Activated T-helper 1 cell treated with anti-CD3 and anti-CD28 coated beads, Interleukin-12 subunit alpha, Interleukin-12 subunit beta, Interleukin-2, Interleukin-4 antibody, amounts not matched to agents 30 ng/mL and 10 ng/mL and 1 ng/mL, durations not matched to agents 14 hours and 24 hours and 36 hours (primary cell): ENCODE results near the gene PPP1R12A. TPM values are rescaled to one million over a fixed set of nuclear protein-coding genes. Genes with fewer than 3 reads are reported as not detected.
A peak's percentile ranks its signal among the peaks of the same experiment; 100 is the strongest.

ENCODE experiments used
- DNase-seq: peaks from one replicate; pipeline ENCODE4 v3.0.0; 2021; ENCODE audit warnings: low spot score
- H3K27ac Mint-ChIP-seq: one replicate; pipeline ENCODE4 v1.8.0; 2021; ENCODE audit warnings: mild to moderate bottlenecking, mixed read lengths
- H3K27me3 Mint-ChIP-seq: one replicate; pipeline ENCODE4 v1.8.0; 2022; ENCODE audit warnings: mild to moderate bottlenecking, moderate library complexity, mixed read lengths; ENCODE audit not compliant: insufficient read depth
- H3K36me3 Mint-ChIP-seq: one replicate; pipeline ENCODE4 v1.8.0; 2021; ENCODE audit warnings: low read depth, mixed read lengths
- H3K4me1 Mint-ChIP-seq: one replicate; pipeline ENCODE4 v1.8.0; 2021; ENCODE audit warnings: low read depth, mixed read lengths
- H3K4me3 Mint-ChIP-seq: one replicate; pipeline ENCODE4 v1.8.0; 2021; ENCODE audit warnings: mild to moderate bottlenecking, moderate library complexity, mixed read lengths
- H3K9me3 Mint-ChIP-seq: one replicate; pipeline ENCODE4 v1.8.0; 2021; ENCODE audit warnings: mixed read lengths
- intact Hi-C: fragments of 100-400 bp; cut with micrococcal nuclease; formaldehyde crosslinking; loops from one replicate; pipeline ENCODE4 v1.15.1; 2024
- total RNA-seq: library from RNA; stranded (reverse); gene quantifications from 2 replicates; pipeline ENCODE4 v1.2.3, GENCODE V29; 2022

PPP1R12A gene
- total RNA-seq, 1 donor from 2014 or later: 85.0 TPM

DNA sequence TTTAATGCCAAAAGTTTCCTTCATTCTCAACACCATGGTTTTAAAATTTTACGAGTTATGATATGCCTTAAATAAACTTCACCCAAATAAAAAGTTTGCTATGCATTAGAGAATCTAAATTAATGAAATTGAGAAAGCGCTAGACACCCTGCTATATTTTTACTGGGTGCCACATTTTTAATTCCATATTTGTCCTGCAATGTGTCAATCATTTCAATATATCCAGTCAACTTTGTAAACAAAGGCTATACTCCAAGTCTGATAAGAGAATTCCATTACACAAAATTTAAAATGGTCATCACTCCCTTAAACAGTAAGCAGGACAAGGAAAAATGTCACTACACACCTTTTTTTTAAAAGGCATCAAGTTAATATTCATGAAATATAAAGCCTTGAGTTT is 1.9 kb downstream of the PPP1R12A start:
- H3K4me3 Mint-ChIP-seq: peak overlapping the region; percentile 96
- DNase-seq: no peak
- no peaks in the 10 kb centered on the region for H3K27me3 Mint-ChIP-seq
- H3K36me3 Mint-ChIP-seq: peaks cover 10% of the 10 kb centered on the region
- intact Hi-C loops: no loop called here
- H3K27ac Mint-ChIP-seq: no peak overlapping the region
- no peaks in the 10 kb centered on the region for H3K9me3 Mint-ChIP-seq
- peaks cover 61% of the 10 kb centered on the region for H3K4me1 Mint-ChIP-seq

- no peaks in the 10 kb centered on the region for H3K9me3 Mint-ChIP-seq
- peaks cover 10% of the 10 kb centered on the region for H3K36me3 Mint-ChIP-seq
- peak overlapping the region; percentile 96 for H3K4me3 Mint-ChIP-seq
- intact Hi-C loops: no loop called here
- no peaks in the 10 kb centered on the region for H3K27me3 Mint-ChIP-seq
- DNase-seq: no peak
- H3K27ac Mint-ChIP-seq: no peak overlapping the region
- peaks cover 66% of the 10 kb centered on the region for H3K4me1 Mint-ChIP-seq
Observed at GRCh38 chr12:79932357-79932756, 2.5 kb downstream of the PPP1R12A start.

GRCh38 chr12:79929065-79929464 is 5.8 kb downstream of the PPP1R12A start:
- no peak overlapping the region for H3K27ac Mint-ChIP-seq

GRCh38 chr12:79927772-79928474 is 7.0 kb downstream of the PPP1R12A start:
- Mint-ChIP-seq H3K4me1 (peaks cover 46% of the 10 kb centered on the region), H3K27me3 (no peaks in the 10 kb centered on the region), H3K36me3 (peaks cover 6% of the 10 kb centered on the region), H3K4me3 (no peak overlapping the region), H3K27ac (peak overlapping the region; percentile 71), H3K9me3 (no peaks in the 10 kb centered on the region)
- intact Hi-C loops: loop anchor here (1.0 kb wide), 1 partner anchor 7 kb away; the partner anchor contains the start of gene PPP1R12A
- peak; percentile 38 for DNase-seq

More at GRCh38 chr12:79929065-79929464, 5.8 kb downstream of the PPP1R12A start:
- DNase-seq: no peak
- Mint-ChIP-seq H3K9me3 (no peaks in the 10 kb centered on the region), H3K4me3 (no peak overlapping the region), H3K36me3 (peaks cover 10% of the 10 kb centered on the region), H3K4me1 (peaks cover 56% of the 10 kb centered on the region), H3K27me3 (no peaks in the 10 kb centered on the region)
- intact Hi-C loops: no loop called here

DNA sequence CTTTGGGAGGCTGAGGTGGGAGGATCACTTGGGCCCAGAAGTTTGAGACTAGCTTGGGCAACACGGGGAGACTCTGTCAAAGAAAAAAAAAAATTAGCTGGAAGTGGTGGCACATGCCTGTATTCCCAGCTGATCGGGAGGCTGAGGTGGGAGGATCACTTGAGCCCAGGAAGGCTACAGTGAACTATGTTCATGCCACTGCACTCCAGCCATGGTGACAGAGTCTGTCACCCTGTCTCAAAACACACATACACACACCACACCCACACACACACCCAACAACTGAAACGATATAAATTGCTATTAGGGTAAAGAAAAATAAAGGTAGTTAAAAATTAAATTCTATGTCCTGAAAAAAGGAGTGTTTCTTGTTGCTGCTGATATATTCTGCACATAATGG is 7.9 kb downstream of the PPP1R12A start:
- Mint-ChIP-seq H3K36me3 (peaks cover 4% of the 10 kb centered on the region), H3K27ac (no peak overlapping the region), H3K4me3 (no peak overlapping the region)

DNA sequence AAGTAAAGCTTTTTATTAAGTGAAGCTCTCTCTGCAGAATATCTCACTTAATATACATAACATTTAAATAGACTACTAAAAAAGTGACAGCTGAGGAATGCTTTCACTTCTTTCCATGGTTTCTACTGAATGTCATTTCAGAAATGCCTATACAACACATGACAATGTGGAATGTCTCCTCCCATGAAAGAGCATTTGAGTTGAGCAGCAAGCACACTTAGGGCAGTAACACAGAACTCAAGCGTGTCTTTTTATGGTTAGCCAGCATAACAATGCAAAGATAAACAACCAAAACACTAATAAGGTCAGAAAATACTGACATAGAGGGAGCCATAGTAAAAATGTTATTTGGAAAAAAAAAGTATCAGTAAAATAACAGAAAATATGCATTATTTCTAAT is 9.4 kb downstream of the PPP1R12A start:
- DNase-seq: no peak
- H3K27ac Mint-ChIP-seq: no peak overlapping the region
- no peaks in the 10 kb centered on the region for H3K27me3 Mint-ChIP-seq
- no peak overlapping the region for H3K4me3 Mint-ChIP-seq
- peaks cover 31% of the 10 kb centered on the region for H3K4me1 Mint-ChIP-seq
- intact Hi-C loops: no loop called here
- no peaks in the 10 kb centered on the region for H3K9me3 Mint-ChIP-seq
- peaks cover 4% of the 10 kb centered on the region for H3K36me3 Mint-ChIP-seq

More for the DNA sequence above, 7.9 kb downstream of the PPP1R12A start:
- Mint-ChIP-seq H3K27me3 (no peaks in the 10 kb centered on the region), H3K9me3 (no peaks in the 10 kb centered on the region), H3K4me1 (peaks cover 36% of the 10 kb centered on the region)
- intact Hi-C loops: loop anchor here (1.0 kb wide), 1 partner anchor 8 kb away; the partner anchor contains the start of gene PPP1R12A
- DNase-seq: no peak

GRCh38 chr12:79921786-79922185 is 13.1 kb downstream of the PPP1R12A start:
- H3K36me3 Mint-ChIP-seq: peaks cover 4% of the 10 kb centered on the region
- peaks cover 15% of the 10 kb centered on the region for H3K4me1 Mint-ChIP-seq
- intact Hi-C loops: no loop called here
- no peaks in the 10 kb centered on the region for H3K27me3 Mint-ChIP-seq
- no peak for DNase-seq
- H3K9me3 Mint-ChIP-seq: no peaks in the 10 kb centered on the region
- H3K27ac Mint-ChIP-seq: no peak overlapping the region
- H3K4me3 Mint-ChIP-seq: no peak overlapping the region

- peaks cover 23% of the 10 kb centered on the region for H3K4me1 Mint-ChIP-seq
- intact Hi-C loops: no loop called here
Observed at GRCh38 chr12:79920421-79921238, 14.3 kb downstream of the PPP1R12A start.

GRCh38 chr12:79919762-79920161 is 15.1 kb downstream of the PPP1R12A start:
- intact Hi-C loops: no loop called here
- peaks cover 24% of the 10 kb centered on the region for H3K4me1 Mint-ChIP-seq

More at GRCh38 chr12:79920421-79921238, 14.3 kb downstream of the PPP1R12A start:
- Mint-ChIP-seq H3K27me3 (no peaks in the 10 kb centered on the region), H3K4me3 (no peak overlapping the region), H3K36me3 (peaks cover 4% of the 10 kb centered on the region), H3K9me3 (no peaks in the 10 kb centered on the region), H3K27ac (no peak overlapping the region)
- DNase-seq: no peak

DNA sequence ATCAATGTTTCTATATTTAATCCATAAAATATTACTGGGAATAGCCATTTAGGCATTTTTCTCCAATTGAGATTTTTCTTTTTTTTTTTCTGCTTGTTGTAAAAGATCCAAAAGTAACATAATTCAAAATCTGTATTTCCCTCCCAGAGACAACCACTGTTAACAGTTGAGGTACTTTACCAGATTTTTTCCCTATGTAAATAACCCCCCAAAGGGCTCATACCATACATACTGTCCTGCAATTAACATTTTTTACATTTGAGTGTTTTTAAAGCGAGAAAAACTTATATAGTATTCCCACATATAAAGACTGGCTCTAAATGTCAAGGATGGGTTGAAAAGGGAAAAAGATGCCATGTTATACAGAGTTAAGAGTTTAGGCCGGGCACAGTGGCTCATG is 18.1 kb downstream of the PPP1R12A start:
- no peak overlapping the region for H3K27ac Mint-ChIP-seq
- H3K4me3 Mint-ChIP-seq: no peak overlapping the region
- intact Hi-C loops: no loop called here
- DNase-seq: no peak
- peaks cover 38% of the 10 kb centered on the region for H3K4me1 Mint-ChIP-seq
- H3K27me3 Mint-ChIP-seq: no peaks in the 10 kb centered on the region
- H3K36me3 Mint-ChIP-seq: no peaks in the 10 kb centered on the region
- no peaks in the 10 kb centered on the region for H3K9me3 Mint-ChIP-seq

More at GRCh38 chr12:79919762-79920161, 15.1 kb downstream of the PPP1R12A start:
- DNase-seq: no peak
- H3K9me3 Mint-ChIP-seq: no peaks in the 10 kb centered on the region
- H3K27ac Mint-ChIP-seq: no peak overlapping the region
- no peaks in the 10 kb centered on the region for H3K27me3 Mint-ChIP-seq
- peaks cover 4% of the 10 kb centered on the region for H3K36me3 Mint-ChIP-seq
- H3K4me3 Mint-ChIP-seq: no peak overlapping the region

GRCh38 chr12:79911889-79912656 is 22.8 kb downstream of the PPP1R12A start:
- no peak for DNase-seq
- Mint-ChIP-seq H3K4me1 (peaks cover 45% of the 10 kb centered on the region), H3K36me3 (peaks cover 1% of the 10 kb centered on the region), H3K27me3 (no peaks in the 10 kb centered on the region), H3K27ac (no peak overlapping the region), H3K4me3 (no peak overlapping the region), H3K9me3 (no peaks in the 10 kb centered on the region)
- intact Hi-C loops: no loop called here

DNA sequence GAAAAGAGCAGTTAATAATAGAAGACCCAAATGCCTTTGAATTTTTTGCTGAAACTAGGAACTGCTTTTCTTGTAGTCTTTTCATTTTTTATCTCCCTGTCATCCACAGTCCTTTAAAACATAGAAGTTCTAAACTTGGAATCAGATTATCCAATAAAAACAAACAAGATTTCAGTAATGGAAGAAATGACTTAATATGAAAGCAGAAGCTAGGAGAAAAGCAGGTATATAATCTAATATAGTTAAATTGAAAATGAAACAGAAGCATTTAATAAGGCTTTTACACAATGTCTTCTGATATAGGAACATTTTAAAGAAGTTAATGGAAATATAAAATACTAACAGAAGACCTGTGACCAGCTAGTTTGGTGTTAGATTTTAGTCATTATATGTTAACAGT is 26.5 kb downstream of the PPP1R12A start:
- Mint-ChIP-seq H3K9me3 (no peaks in the 10 kb centered on the region), H3K4me3 (no peak overlapping the region), H3K27me3 (no peaks in the 10 kb centered on the region), H3K36me3 (peaks cover 1% of the 10 kb centered on the region), H3K27ac (no peak overlapping the region), H3K4me1 (peaks cover 30% of the 10 kb centered on the region)
- DNase-seq: no peak
- intact Hi-C loops: no loop called here
